CD4-positive, alpha-beta memory T cell (primary cell): Measurements from ENCODE around the gene CATSPERZ. TPM values are rescaled to one million over a fixed set of nuclear protein-coding genes. Genes with fewer than 3 reads are reported as not detected.

Source experiments
- CTCF ChIA-PET: fragments of 350-600 bp; sonication (Branson Sonifier 250); formaldehyde crosslinking; loops from one replicate; lab custom pipeline; 2021; ENCODE audit warnings: inconsistent platforms; ENCODE audit not compliant: partially characterized antibody; lab: Charles Lee
- POLR2A ChIA-PET: fragments of 350-600 bp; sonication (Branson Sonifier 250); formaldehyde crosslinking; loops from one replicate; lab custom pipeline; 2021; ENCODE audit not compliant: partially characterized antibody; lab: Charles Lee
- DNase-seq, 5 donors: peaks; one replicate each; pipeline versions ENCODE4 v3.0.0 to v3.0.0-alpha.2; 2020 to 2022; ENCODE audit warnings: mixed read lengths in 1 of 5
- H3K27ac ChIP-seq: one replicate; pipeline ENCODE4 v1.7.0; 2013; ENCODE audit warnings: low read depth, low read length
- H3K27me3 ChIP-seq: 2 replicates; pipeline ENCODE4 v1.7.0; 2013; ENCODE audit warnings: mild to moderate bottlenecking, low read length, moderate library complexity; ENCODE audit not compliant: insufficient read depth
- H3K36me3 ChIP-seq: 2 replicates; pipeline ENCODE4 v1.7.0; 2013; ENCODE audit warnings: mild to moderate bottlenecking, low read length, moderate library complexity; ENCODE audit not compliant: insufficient read depth
- H3K4me1 ChIP-seq: 2 replicates; pipeline ENCODE4 v1.7.0; 2013; ENCODE audit warnings: mild to moderate bottlenecking, low read length, moderate library complexity; ENCODE audit not compliant: insufficient read depth
- H3K4me3 ChIP-seq, 2 donors: one replicate each; pipeline ENCODE4 v1.7.0; 2013; ENCODE audit warnings: low read length in 2 of 2, mild to moderate bottlenecking in 1 of 2
- H3K9me3 ChIP-seq, 2 donors: one replicate each; pipeline ENCODE4 v1.7.0; 2013; ENCODE audit warnings: low read length in 2 of 2, control low read depth in 1 of 2; ENCODE audit not compliant: control insufficient read depth in 1 of 2
- H3K27ac Mint-ChIP-seq, 7 donors: one replicate each; pipeline ENCODE4 v1.8.0; 2020 to 2021; ENCODE audit warnings: mixed read lengths in 7 of 7, mild to moderate bottlenecking in 6 of 7, inconsistent platforms in 3 of 7, moderate library complexity in 3 of 7
- H3K27me3 Mint-ChIP-seq, 2 donors: one replicate each; pipeline ENCODE4 v1.8.0; 2020 to 2021; ENCODE audit warnings: mixed read lengths in 2 of 2
- H3K36me3 Mint-ChIP-seq, 2 donors: one replicate each; pipeline ENCODE4 v1.8.0; 2020 to 2021; ENCODE audit warnings: mixed read lengths in 2 of 2, inconsistent platforms in 1 of 2, mild to moderate bottlenecking in 1 of 2
- H3K4me1 Mint-ChIP-seq, 4 donors: one replicate each; pipeline ENCODE4 v1.8.0; 2020 to 2021; ENCODE audit warnings: mixed read lengths in 4 of 4, mild to moderate bottlenecking in 1 of 4
- H3K4me3 Mint-ChIP-seq, 8 donors: one replicate each; pipeline ENCODE4 v1.8.0; 2020 to 2021; ENCODE audit warnings: mixed read lengths in 8 of 8, mild to moderate bottlenecking in 7 of 8, moderate library complexity in 6 of 8, inconsistent platforms in 3 of 8
- H3K9me3 Mint-ChIP-seq, 8 donors: one replicate each; pipeline ENCODE4 v1.8.0; 2020 to 2021; ENCODE audit warnings: mixed read lengths in 8 of 8, mild to moderate bottlenecking in 5 of 8, inconsistent platforms in 3 of 8, moderate library complexity in 1 of 8
- intact Hi-C: fragments of 100-400 bp; cut with micrococcal nuclease; formaldehyde crosslinking; loops from one replicate; pipeline ENCODE4 v1.15.1; 2023
- polyA plus RNA-seq, 2 donors: library from polyadenylated mRNA; unstranded; fragments of 300-500 nt; fragmentation: Illumina TruSeq; gene quantifications; one replicate each; pipeline ENCODE4 v1.2.3, GENCODE V29; 2021
- total RNA-seq, 2 experiments: library from RNA; stranded (reverse); gene quantifications; one replicate each; pipeline ENCODE4 v1.2.3, GENCODE V29; 2021

CATSPERZ gene
- total and polyA plus RNA-seq, 4 experiments from 2014 or later, result not detected

DNA sequence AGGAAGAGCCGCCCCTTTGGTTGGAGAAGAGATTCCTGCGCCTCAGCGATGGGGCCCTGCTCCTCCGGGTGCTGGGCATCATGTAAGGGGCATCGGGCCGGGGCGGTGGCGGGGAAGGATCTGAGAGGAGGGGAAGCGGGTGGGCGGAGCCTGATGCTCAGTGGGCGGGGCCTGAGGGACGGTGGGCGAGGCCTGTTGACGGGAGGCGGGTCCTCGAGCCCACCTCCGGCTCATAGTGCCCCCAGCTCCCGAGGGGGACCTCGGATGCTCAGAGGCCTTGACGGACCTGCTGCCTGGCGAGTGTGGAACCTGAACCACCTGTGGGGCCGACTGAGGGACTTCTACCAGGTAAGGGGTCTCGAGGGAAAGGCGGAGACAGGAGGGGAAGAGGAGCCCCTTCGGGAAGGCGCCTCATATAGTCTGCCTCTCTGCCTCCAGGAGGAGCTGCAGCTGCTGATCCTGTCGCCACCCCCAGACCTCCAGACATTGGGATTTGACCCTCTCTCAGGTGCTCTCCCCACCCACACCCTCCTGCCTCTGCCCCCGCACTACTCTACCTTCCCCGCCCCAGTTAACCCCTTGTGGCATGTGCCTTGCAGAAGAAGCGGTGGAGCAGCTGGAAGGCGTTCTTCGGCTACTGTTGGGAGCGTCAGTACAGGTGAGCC, 40.6 kb downstream of the CATSPERZ start:
- Mint-ChIP-seq H3K27ac (peak overlapping the region; percentile 88 to 99 (median 96)), H3K4me1 (peaks cover 22 to 51% (median 34%) of the 10 kb centered on the region in 4 donors), H3K4me3 (peak overlapping the region; percentile 81 to 93 (median 86)), H3K36me3 (peaks cover 14 to 36% of the 10 kb centered on the region in 2 donors), H3K27me3 (no peaks in the 10 kb centered on the region), H3K9me3 (no peaks in the 10 kb centered on the region)
- POLR2A ChIA-PET, result interaction anchor here (0.5 to 9.7 kb wide), 15 partner anchors 9 to 155 kb away, joined by 3 to 153 read pairs (median 4); partner anchors contain the start of genes FERMT3, GPR137, PRDX5 and RPS6KA4
- CTCF ChIA-PET, result interaction anchor here (0.8 to 4.9 kb wide), 3 partner anchors 9 to 339 kb away, joined by 3 to 40 read pairs (median 4); partner anchors contain the start of genes PRDX5 and TRMT112
- Histone ChIP-seq H3K36me3 (peaks cover 22% of the 10 kb centered on the region), H3K27me3 (no peaks in the 10 kb centered on the region), H3K27ac (peak overlapping the region; percentile 81), H3K4me1 (peaks cover 44% of the 10 kb centered on the region), H3K4me3 (peak overlapping the region; percentile 57 to 81), H3K9me3 (no peaks in the 10 kb centered on the region)
- intact Hi-C loops, result loop anchor here (1.0 kb wide), 2 partner anchors 24 to 36 kb away; partner anchors contain the start of genes ESRRA and TRMT112
- DNase-seq, result peak; percentile 56 to 70 (median 60)

- POLR2A ChIA-PET, result interaction anchor here (0.5 to 9.7 kb wide), 7 partner anchors 17 to 135 kb away, joined by 3 to 153 read pairs (median 6); partner anchors contain the start of genes FERMT3, GPR137, PRDX5 and RPS6KA4
Measured at GRCh38 chr11:64341429-64341828, 41.3 kb downstream of the CATSPERZ start.

DNA sequence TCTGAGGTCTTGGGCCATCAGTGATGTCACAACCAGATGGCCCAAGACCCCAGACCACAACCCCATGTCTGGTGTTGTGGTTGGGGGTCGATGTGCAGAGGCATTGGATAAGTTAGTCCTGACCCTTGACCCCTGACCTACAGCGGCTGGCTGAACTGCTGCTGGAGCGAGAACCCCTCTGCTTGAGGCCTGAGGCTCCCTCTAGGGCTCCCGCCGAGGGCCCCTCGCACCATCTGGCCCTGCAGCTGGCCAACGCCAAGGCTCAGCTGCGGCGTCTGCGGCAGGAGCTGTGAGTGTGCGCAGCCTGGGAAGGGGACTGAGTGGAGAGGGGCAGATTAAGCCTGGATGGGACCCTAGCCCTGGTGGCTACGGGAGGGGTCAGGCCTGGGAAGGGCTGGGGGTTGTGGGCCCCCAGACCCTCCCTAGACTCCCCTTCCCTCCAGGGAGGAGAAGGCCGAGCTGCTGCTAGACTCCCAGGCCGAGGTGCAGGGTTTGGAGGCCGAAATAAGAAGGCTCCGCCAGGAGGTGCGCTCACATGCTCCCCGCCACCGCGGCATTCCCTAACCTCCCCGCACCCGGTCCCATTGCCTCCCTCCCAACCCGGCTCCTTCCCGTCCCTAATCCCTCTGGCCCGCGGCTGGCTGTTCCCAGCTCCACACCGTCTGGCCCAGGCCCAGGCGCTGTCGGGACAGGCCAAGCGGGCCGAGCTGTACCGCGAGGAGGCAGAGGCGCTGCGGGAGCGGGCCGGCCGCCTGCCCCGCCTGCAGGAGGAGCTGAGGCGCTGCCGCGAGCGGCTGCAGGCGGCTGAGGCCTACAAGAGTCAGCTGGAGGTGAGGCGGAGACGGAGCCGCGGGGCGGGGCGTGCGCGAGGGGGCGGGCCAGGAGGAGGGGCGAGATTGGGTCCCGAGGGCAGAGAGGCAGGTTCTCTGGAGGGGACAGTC, 42.0 kb downstream of the CATSPERZ start:
- Histone ChIP-seq H3K36me3 (peaks cover 22% of the 10 kb centered on the region), H3K4me1 (peaks cover 44% of the 10 kb centered on the region), H3K9me3 (no peaks in the 10 kb centered on the region), H3K27ac (peak overlapping the region; percentile 42), H3K27me3 (no peaks in the 10 kb centered on the region), H3K4me3 (no peak overlapping the region)
- Mint-ChIP-seq H3K9me3 (no peaks in the 10 kb centered on the region), H3K36me3 (peaks cover 17 to 40% of the 10 kb centered on the region in 2 donors), H3K27me3 (no peaks in the 10 kb centered on the region), H3K27ac (peak overlapping the region in 6 of 7 donors; percentile 48 to 88 (median 76)), H3K4me1 (peaks cover 21 to 51% (median 36%) of the 10 kb centered on the region in 4 donors), H3K4me3 (peak overlapping the region in 7 of 8 donors; percentile 39 to 93 (median 63))
- CTCF ChIA-PET, result interaction anchor here (0.8 to 4.9 kb wide), 5 partner anchors 10 to 150 kb away, joined by 3 to 40 read pairs (median 4); partner anchors contain the start of genes PRDX5 and TRMT112
- intact Hi-C loops, result loop anchor here (1.0 kb wide), 1 partner anchor 17 kb away; the partner anchor contains the start of gene RPS6KA4
- POLR2A ChIA-PET, result interaction anchor here (1.0 to 9.7 kb wide), 5 partner anchors 17 to 136 kb away, joined by 3 to 153 read pairs (median 6); partner anchors contain the start of genes FERMT3, GPR137, PRDX5 and RPS6KA4
- DNase-seq, result peak; percentile 87 to 91 (median 89)

More at GRCh38 chr11:64341429-64341828, 41.3 kb downstream of the CATSPERZ start:
- peaks cover 17 to 40% of the 10 kb centered on the region in 2 donors for H3K36me3 Mint-ChIP-seq
- Histone ChIP-seq H3K27me3 (no peaks in the 10 kb centered on the region), H3K4me1 (peaks cover 44% of the 10 kb centered on the region), H3K36me3 (peaks cover 22% of the 10 kb centered on the region), H3K27ac (peak overlapping the region; percentile 81), H3K4me3 (no peak overlapping the region), H3K9me3 (no peaks in the 10 kb centered on the region)
- H3K27me3 Mint-ChIP-seq, result no peaks in the 10 kb centered on the region
- H3K27ac Mint-ChIP-seq, result peak overlapping the region in 5 of 7 donors; percentile 46 to 88 (median 64)
- no peak for DNase-seq
- peaks cover 22 to 51% (median 36%) of the 10 kb centered on the region in 4 donors for H3K4me1 Mint-ChIP-seq
- intact Hi-C loops, result no loop called here
- H3K9me3 Mint-ChIP-seq, result no peaks in the 10 kb centered on the region
- CTCF ChIA-PET, result interaction anchor here (4.9 kb wide), 1 partner anchor 24 kb away, joined by 40 read pairs; the partner anchor contains the start of genes PRDX5 and TRMT112
- H3K4me3 Mint-ChIP-seq, result peak overlapping the region; percentile 81 to 93 (median 86)

- intact Hi-C loops, result loop anchor here (1.0 kb wide), 1 partner anchor 16 kb away; the partner anchor contains the start of gene RPS6KA4
- Mint-ChIP-seq H3K4me1 (peaks cover 18 to 44% (median 33%) of the 10 kb centered on the region in 4 donors), H3K4me3 (peak overlapping the region in 5 of 8 donors; percentile 39 to 64 (median 57)), H3K36me3 (peaks cover 11 to 36% of the 10 kb centered on the region in 2 donors), H3K9me3 (no peaks in the 10 kb centered on the region), H3K27me3 (no peaks in the 10 kb centered on the region), H3K27ac (peak overlapping the region in 3 of 7 donors; percentile 48 to 88 (median 75))
- H3K27me3 ChIP-seq, result no peaks in the 10 kb centered on the region
- ChIA-PET POLR2A (interaction anchor here (4.5 to 9.7 kb wide), 2 partner anchors 16 to 26 kb away, joined by 38 to 153 read pairs; partner anchors contain the start of genes PRDX5, RPS6KA4 and TRMT112), CTCF (interaction anchor here (0.8 to 4.9 kb wide), 6 partner anchors 9 to 151 kb away, joined by 3 to 40 read pairs (median 4); partner anchors contain the start of genes PRDX5 and TRMT112)
- DNase-seq, result no peak
- peaks cover 44% of the 10 kb centered on the region for H3K4me1 ChIP-seq
- H3K36me3 ChIP-seq, result peaks cover 26% of the 10 kb centered on the region
- H3K9me3 ChIP-seq, result no peaks in the 10 kb centered on the region
- H3K27ac ChIP-seq, result no peak overlapping the region
- no peak overlapping the region for H3K4me3 ChIP-seq
Measured at GRCh38 chr11:64342869-64343745, 42.9 kb downstream of the CATSPERZ start.

DNA sequence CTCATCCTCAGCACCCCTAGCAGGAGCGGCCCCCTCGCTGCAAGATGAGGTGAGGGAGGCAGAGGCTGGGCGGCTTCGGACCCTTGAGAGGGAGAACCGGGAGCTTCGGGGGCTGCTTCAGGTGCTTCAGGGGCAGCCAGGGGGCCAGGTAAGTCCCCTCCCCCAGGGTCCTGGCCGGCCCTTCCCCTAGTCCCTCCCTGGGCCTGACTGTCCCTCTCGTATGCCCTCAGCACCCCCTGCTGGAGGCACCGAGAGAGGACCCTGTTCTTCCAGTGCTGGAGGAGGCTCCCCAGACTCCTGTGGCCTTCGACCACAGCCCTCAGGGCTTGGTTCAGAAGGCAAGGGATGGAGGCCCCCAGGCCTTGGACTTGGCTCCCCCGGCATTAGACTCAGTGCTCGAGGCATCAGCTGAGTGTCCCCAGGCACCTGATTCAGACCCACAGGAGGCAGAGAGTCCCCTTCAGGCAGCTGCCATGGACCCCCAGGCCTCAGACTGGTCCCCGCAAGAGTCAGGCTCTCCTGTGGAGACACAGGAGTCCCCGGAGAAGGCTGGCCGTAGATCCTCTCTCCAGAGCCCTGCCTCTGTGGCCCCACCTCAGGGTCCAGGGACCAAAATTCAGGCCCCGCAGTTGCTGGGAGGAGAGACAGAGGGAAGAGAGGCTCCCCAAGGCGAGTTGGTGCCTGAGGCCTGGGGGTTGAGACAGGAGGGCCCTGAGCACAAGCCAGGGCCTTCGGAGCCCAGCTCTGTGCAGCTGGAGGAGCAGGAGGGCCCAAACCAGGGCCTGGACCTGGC, 43.8 kb downstream of the CATSPERZ start:
- H3K27me3 ChIP-seq, result no peaks in the 10 kb centered on the region
- intact Hi-C loops, result no loop called here
- ChIA-PET POLR2A (interaction anchor here (9.7 kb wide), 1 partner anchor 27 kb away, joined by 153 read pairs; the partner anchor contains the start of genes PRDX5 and TRMT112), CTCF (interaction anchor here (1.6 to 4.9 kb wide), 2 partner anchors 27 to 139 kb away, joined by 5 to 40 read pairs; partner anchors contain the start of genes PRDX5 and TRMT112)
- H3K4me3 ChIP-seq, result no peak overlapping the region
- H3K4me1 Mint-ChIP-seq, result peaks cover 18 to 37% (median 28%) of the 10 kb centered on the region in 4 donors
- no peak overlapping the region for H3K27ac Mint-ChIP-seq
- H3K4me1 ChIP-seq, result peaks cover 40% of the 10 kb centered on the region
- peaks cover 8 to 32% of the 10 kb centered on the region in 2 donors for H3K36me3 Mint-ChIP-seq
- no peaks in the 10 kb centered on the region for H3K9me3 ChIP-seq
- DNase-seq, result no peak
- H3K4me3 Mint-ChIP-seq, result no peak overlapping the region
- peaks cover 29% of the 10 kb centered on the region for H3K36me3 ChIP-seq
- H3K27me3 Mint-ChIP-seq, result no peaks in the 10 kb centered on the region
- no peaks in the 10 kb centered on the region for H3K9me3 Mint-ChIP-seq
- H3K27ac ChIP-seq, result no peak overlapping the region
